NCI-H1105 treated with DMSO at 0.1 percent for 48 hours (cell line): ENCODE measurements around the gene OSBP.
A peak's percentile ranks its signal among the peaks of the same experiment; 100 is the strongest.

Experiments
- DNase-seq: peaks from one replicate; lab custom pipeline; 2025; lab: John Stamatoyannopoulos, UW

Gene OSBP

DNA sequence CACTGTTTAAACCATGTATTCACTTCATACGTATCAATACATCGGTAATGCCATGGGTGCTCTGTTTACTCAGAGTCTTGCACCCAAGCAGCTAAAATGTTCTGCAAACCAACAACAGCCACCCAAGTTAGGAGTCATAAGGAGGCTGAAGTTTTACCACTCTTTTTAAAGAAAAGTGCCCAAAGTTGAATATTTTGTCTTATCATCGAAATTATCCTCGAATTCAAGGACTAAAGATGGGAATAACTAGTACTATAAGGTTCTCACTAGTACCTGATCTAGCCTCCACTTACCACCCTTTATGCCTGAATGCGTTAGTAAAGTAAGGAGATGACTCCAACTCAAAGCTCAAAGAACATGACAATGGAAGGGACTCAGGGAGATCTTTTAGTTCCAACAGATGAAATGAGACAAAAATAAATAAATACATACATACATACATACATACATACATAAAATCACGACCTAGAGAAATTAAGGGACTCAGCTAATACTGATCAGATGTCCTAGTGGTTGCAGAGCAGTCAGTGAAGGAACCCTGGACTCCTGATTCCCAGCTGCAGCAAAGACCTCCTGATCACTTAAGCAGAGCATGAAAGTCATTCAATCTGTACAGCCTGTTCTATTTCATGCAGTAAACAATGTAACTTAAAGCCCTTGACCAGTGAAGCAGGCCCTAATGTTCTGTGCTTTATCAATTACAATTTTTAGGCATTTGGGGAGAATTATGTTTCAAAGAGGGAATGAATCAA is 7.7 kb downstream of the OSBP start:
- no peak for DNase-seq

GRCh38 chr11:59602432-59602831 is 13.1 kb downstream of the OSBP start:
- DNase-seq = no peak

DNA sequence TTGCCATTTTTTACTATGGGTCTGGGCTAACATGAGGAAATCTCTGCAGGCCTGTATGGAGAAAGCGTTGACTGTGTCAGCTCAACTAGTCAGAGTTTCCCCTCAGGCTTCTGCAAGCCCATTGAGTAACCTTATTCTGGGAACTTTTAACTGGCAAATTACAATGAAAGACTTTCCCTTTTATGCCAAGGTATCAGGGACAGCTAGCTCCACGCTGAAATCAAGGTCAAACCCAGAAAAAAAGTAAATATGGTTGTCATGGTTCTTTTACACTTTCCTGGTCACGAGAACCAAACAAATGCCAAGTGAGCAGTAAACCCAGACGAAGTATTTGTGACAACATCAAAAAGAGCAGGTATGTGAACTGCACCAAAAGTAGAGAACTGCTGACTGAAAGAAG is 13.8 kb downstream of the OSBP start:
- DNase-seq = no peak

DNA sequence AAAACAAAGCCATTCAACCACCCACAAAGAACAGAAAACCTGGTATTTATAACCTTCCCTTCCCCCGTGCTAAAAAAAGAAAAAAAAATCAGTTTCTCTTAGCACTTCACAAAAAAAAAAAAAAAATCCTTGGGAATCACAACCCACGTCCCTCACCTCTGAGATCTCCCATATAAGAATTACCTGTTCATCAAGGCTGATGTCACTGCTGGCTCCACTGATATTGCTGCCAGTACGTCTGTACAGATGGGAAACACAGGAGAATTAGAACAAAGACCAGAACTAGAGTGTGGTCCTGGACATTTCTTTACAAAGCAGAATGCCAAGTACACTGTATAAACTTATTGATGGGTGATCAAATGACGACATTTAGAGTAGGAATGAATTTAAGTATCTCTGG is 14.9 kb downstream of the OSBP start:
- DNase-seq = no peak

DNA sequence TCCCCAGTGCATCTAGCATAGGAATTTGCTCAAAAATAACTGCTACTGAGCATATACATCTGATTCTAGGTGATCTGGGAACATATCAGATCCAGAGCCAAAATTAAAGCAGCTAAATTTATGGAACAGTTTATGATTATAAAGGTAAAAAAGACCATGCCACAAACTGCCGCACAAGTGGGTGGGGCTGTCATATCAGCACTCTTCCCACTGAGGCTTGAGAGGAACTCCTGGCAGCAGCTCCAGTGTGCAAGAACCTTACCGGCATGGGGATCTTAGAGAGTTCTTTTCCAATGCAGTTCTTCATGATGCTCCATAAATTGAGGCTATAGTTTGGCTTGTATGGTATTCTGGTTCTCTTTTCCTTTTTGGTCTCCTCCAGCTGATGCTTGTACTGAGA is 15.3 kb downstream of the OSBP start:
- no peak for DNase-seq

GRCh38 chr11:59598961-59599360 is 16.6 kb downstream of the OSBP start:
- DNase-seq = no peak

DNA sequence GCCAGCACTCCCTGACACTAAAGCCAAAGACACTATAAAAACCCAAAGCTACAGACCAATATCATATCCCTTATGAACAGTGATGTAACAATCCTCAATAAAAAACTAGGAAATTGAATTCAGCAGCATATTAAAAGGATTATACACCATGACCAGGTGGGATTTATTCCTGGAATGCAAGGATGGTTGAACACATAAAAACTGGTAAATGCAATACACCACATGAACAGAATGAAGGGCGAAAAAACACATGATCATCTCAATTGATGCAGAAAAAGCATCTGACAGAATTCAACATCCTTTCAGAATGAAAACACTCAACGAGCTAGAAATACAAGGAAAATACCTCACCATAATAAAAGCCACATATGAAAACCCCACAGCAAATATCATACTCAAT is 31.3 kb downstream of the OSBP start:
- DNase-seq = no peak

GRCh38 chr11:59582006-59582405 is 33.6 kb downstream of the OSBP start:
- DNase-seq = no peak

GRCh38 chr11:59578369-59578768 is 37.2 kb downstream of the OSBP start:
- no peak for DNase-seq

- DNase-seq = no peak
These were observed 40.1 kb downstream of the OSBP start for GRCh38 chr11:59575505-59575904.

- no peak for DNase-seq
These were observed 40.6 kb downstream of the OSBP start for GRCh38 chr11:59574932-59575502.

- DNase-seq = no peak
These were observed 41.1 kb downstream of the OSBP start for GRCh38 chr11:59574467-59574866.

DNA sequence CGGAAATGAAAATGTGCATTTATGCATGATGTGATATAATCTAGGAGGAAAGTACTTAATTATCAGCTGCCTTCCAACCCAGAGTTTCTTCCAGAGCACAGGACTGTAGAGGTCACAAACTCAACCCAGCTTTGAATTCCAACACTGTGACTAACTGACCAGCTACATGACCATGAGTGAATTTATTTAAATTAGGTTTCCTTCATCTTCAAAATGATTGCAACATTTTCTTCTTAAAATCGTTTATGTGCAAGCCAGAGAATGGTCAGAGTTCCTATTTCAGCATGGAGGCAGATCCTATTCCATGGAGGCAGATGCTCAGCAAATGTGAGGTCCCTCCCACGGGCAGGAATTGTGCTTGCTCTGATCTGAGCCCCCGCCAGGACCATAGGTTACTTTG is 42.4 kb downstream of the OSBP start:
- DNase-seq = no peak

DNA sequence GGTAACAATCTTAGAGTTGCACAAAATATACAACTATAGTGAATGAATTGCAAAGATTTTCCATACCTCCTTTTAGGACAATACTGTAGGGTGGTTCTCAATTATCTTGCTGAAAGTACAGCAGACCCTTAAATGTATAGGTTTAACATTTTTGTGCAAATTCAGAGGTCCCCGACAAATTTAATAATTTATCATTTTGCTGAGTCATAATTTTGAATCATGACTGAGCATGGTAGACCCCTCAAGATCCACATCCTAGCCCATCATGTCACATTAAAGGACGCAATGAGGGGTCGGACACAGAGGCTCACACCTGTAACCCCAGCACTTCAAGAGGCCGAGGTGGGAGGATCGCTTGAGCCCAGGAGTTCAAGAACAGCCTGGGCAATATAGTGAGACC is 43.5 kb downstream of the OSBP start:
- DNase-seq = no peak

GRCh38 chr11:59562292-59562691 is 53.3 kb downstream of the OSBP start:
- no peak for DNase-seq

GRCh38 chr11:59560702-59561473 is 54.7 kb downstream of the OSBP start:
- peak; percentile 75 for DNase-seq

DNA sequence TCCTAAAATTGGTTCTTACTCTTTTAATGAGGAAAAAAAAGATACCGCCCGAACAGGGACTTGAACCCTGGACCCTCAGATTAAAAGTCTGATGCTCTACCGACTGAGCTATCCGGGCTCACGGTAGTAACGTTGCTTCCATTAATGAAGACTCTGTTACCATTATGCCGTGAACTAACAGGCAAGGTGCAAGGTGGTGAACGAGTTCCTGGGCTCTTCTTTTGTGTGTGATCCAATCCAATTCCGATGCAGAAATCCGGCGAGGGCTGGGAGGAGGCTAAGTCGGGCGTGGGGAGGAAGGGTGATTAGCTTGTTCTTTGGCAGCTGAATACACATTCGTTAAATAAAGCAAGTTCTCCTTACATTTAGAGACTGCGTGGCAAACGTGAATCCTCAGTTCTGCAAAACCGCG is 55.3 kb downstream of the OSBP start:
- DNase-seq = peak; percentile 61

GRCh38 chr11:59559886-59560285 is 55.7 kb downstream of the OSBP start:
- no peak for DNase-seq

DNA sequence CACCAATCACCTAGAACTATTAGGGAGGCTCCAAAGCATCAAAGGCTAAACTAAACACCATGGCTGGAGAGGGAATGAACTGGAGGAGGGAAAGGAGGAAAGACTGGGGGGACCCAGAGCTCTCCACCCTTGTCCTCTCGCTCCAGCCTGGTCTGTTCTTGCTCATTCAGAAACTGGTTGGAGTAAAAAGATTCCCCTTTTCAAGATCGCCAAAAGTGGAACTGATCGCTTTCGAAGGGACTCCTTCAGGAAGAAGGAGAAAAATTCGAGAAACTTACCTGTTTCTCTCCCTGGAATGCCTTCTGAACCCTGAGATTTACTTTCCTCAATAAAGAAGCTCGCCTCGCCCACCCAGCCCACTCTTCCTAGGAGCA is 57.3 kb downstream of the OSBP start:
- no peak for DNase-seq

DNA sequence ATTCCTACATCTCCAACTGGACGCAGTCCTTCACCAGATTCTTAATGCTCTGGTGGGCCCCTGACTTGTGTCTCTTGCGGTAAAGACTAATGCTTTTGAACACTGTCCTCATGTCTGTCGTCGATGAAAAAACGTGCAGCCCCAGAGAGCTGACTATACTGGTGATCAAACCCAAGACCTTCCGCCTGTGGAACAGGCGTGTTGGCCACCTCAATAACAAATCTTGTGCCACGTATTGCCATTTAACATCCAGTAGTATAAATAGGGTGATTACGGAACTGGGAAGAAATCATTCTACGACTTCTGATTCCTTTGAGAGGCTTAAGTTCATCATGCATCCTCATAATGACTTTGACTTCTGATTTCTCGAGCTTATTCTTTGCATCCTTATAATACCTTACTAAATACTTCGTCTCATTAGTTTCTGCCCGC is 58.6 kb downstream of the OSBP start:
- DNase-seq = no peak

DNA sequence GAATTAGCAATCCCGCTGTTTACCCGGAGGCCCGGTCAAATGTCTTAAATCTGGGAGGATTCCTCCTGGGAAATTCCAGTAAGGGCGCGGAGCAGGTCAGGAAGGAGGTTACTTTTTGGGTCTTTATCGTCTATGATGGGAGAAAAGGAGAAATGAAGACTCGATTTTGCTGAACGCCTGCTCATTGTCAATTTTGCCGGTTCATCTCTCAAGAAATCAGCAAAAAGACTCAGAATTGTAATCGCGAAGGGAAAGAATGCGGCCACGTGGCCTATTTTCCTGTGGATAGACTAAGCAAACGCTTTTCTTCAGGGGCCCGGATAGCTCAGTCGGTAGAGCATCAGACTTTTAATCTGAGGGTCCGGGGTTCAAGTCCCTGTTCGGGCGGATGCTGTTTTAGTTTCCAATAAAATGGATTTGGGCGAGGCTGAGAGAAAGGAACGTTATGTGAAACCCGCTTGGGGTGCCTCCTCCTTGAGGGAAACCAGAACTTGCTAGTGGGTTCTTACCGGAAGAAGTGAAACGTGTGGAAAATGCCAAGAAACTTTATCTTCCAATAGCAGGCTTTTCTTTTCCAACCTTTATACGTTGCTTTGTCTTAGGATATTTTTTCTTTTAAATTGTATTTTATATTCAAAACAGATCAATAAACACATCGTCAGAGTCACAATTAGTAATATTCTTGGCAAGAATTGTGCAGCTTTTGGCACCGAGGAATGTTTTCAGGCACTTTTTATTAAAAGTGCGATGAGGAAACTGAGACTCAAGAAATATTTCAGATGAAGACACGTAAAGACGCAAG is 59.3 kb downstream of the OSBP start:
- peak; percentile 23 for DNase-seq

DNA sequence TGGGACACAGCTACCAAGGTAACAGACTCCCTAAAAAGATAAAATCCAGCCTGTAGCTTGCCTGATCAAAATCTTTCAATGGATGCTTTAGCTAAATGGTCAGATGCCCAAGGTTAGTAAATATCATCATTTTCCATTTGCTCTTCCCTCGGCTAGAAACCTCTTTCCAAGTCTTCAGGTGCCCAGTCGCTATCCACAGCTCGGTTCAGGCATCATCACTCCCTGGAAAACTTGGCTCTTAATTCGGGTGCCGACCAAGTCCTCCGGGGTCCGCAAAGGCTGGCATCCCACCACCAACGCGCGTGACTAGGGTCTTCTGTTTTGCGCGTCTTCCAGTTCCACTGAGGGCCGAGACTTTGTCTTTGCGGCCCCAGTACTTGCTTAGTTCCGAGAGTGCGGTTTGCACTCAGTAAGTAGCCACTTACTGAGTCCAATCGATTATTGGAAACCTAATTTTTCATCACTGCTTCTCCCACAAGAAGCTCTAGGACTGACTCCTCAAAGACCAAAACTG is 59.9 kb downstream of the OSBP start:
- no peak for DNase-seq
